HCT116 (cell line): Measurements from ENCODE around the gene TTYH2. TPM values are rescaled to one million over a fixed set of nuclear protein-coding genes. Genes with fewer than 3 reads are reported as not detected.

ENCODE experiments used
- ATAC-seq: fragments of 200-7000 bp; cut with Tn5 transposase; 2 replicates; pipeline ENCODE4 v1.9.1; 2020; ENCODE audit warnings: mild to moderate bottlenecking, moderate library complexity
- BruUV-seq: library from RNA; stranded (reverse); fragments of 400-500 nt; replicated peaks from 2 replicates; lab custom pipeline; 2021; lab: Mats Ljungman, UMichigan
- CTCF ChIA-PET: fragments of 300-600 bp; sonication (Branson Sonifier 250); formaldehyde crosslinking; loops from one replicate; lab custom pipeline; 2021; ENCODE audit warnings: antibody characterized with exemption; lab: Charles Lee
- POLR2A ChIA-PET: fragments of 300-600, 350-600 bp; sonication (Branson Sonifier 250); formaldehyde crosslinking; loops from one replicate; lab custom pipeline; 2021; ENCODE audit warnings: antibody characterized with exemption; lab: Charles Lee
- RAD21 ChIA-PET, 2 experiments: fragments of 300-600 bp; sonication (Branson Sonifier 250); formaldehyde crosslinking; loops; one replicate each; lab custom pipeline; 2023; ENCODE audit warnings: low total read pairs in 2 of 2; ENCODE audit not compliant: uncharacterized antibody in 2 of 2, unreplicated experiment in 2 of 2, low non-redundant PET in 1 of 2; lab: Charles Lee
- DNase-seq: peaks from one replicate; pipeline ENCODE4 v3.0.0-alpha.2; 2010; ENCODE audit warnings: low read depth, low spot score
- H2AFZ ChIP-seq: fragments of 200-600 bp; shearing (Covaris generic), sonication (generic); 2 replicates; pipeline ENCODE4 v1.6.1; 2017; ENCODE audit warnings: low read depth, mixed run types, mixed read lengths, antibody characterized with exemption, low read length; ENCODE audit not compliant: poor library complexity, severe bottlenecking
- H3K27ac ChIP-seq: 2 replicates; pipeline ENCODE4 v1.5.1; 2012; ENCODE audit warnings: low read depth, low read length
- H3K27me3 ChIP-seq: fragments of 200-600 bp; sonication (generic); 2 replicates; pipeline ENCODE4 v1.6.1; 2016; ENCODE audit warnings: mixed run types, low read length, mixed read lengths; ENCODE audit not compliant: insufficient read depth
- H3K36me3 ChIP-seq, 2 experiments: fragments of 200-500 bp in 1 of 2; fragments of 200-600 bp in 1 of 2; sonication (Bioruptor generic) in 1 of 2; sonication (generic) in 1 of 2; 2 replicates each; pipeline versions ENCODE4 v1.5.1 to v1.6.1; 2014 to 2016; ENCODE audit warnings: low read length in 2 of 2, inconsistent platforms in 1 of 2, mixed read lengths in 1 of 2, mixed run types in 1 of 2; ENCODE audit not compliant: insufficient read depth in 2 of 2, control insufficient read depth in 1 of 2
- H3K4me1 ChIP-seq, 2 experiments: fragments of 200-600 bp in 1 of 2; sonication (generic) in 1 of 2; 2 replicates each; pipeline versions ENCODE4 v1.5.1 to v1.6.1; 2012 to 2017; ENCODE audit warnings: low read length in 2 of 2, inconsistent platforms in 1 of 2, mild to moderate bottlenecking in 1 of 2, mixed read lengths in 1 of 2, mixed run types in 1 of 2, moderate library complexity in 1 of 2; ENCODE audit not compliant: insufficient read depth in 2 of 2, control insufficient read depth in 1 of 2
- H3K4me2 ChIP-seq: fragments of 200-600 bp; sonication (generic); 2 replicates; pipeline ENCODE4 v1.6.1; 2017; ENCODE audit warnings: mixed run types, low read length, mixed read lengths
- H3K4me3 ChIP-seq, 2 experiments: fragments of 200-600 bp in 1 of 2; sonication (generic) in 1 of 2; replicated peaks in 1 of 2; 2 replicates each; pipeline ENCODE4 v1.5.1; 2011 to 2016; ENCODE audit warnings: low read length in 2 of 2, control low read depth in 1 of 2, low read depth in 1 of 2, mild to moderate bottlenecking in 1 of 2, mixed read lengths in 1 of 2, mixed run types in 1 of 2
- H3K79me2 ChIP-seq: fragments of 200-600 bp; sonication (generic); 2 replicates; pipeline ENCODE4 v1.6.1; 2017; ENCODE audit warnings: mild to moderate bottlenecking, mixed run types, low read length, moderate library complexity, mixed read lengths; ENCODE audit not compliant: insufficient read depth
- H3K9ac ChIP-seq: fragments of 200-600 bp; sonication (generic); 2 replicates; pipeline ENCODE4 v1.6.1; 2016; ENCODE audit warnings: low read length, mixed read lengths
- H3K9me2 ChIP-seq: fragments of 200-600 bp; sonication (generic), shearing (Covaris generic); 2 replicates; pipeline ENCODE4 v1.6.1; 2017; ENCODE audit warnings: mixed run types, mild to moderate bottlenecking, moderate library complexity; ENCODE audit not compliant: insufficient read depth
- H3K9me3 ChIP-seq, 2 experiments: fragments of 200-500 bp in 1 of 2; fragments of 200-600 bp in 1 of 2; sonication (Bioruptor generic) in 1 of 2; sonication (generic) in 1 of 2; 2 replicates each; pipeline ENCODE4 v1.6.1; 2014 to 2017; ENCODE audit warnings: low read length in 2 of 2, mixed read lengths in 2 of 2, inconsistent platforms in 1 of 2, low read depth in 1 of 2, mild to moderate bottlenecking in 1 of 2, mixed run types in 1 of 2, moderate library complexity in 1 of 2; ENCODE audit not compliant: control insufficient read depth in 1 of 2, insufficient read depth in 1 of 2
- H4K20me1 ChIP-seq: fragments of 200-600 bp; sonication (generic), shearing (Covaris generic); 2 replicates; pipeline ENCODE4 v1.6.1; 2017; ENCODE audit warnings: mixed run types, mild to moderate bottlenecking, moderate library complexity; ENCODE audit not compliant: insufficient read depth
- ATF3 ChIP-seq: IDR thresholded peaks from 2 replicates; pipeline ENCODE4 v1.6.1; 2012
- CBX3 ChIP-seq: IDR thresholded peaks from 2 replicates; pipeline ENCODE4 v1.6.1; 2012; ENCODE audit warnings: low read depth
- EGR1 ChIP-seq: IDR thresholded peaks from 2 replicates; pipeline ENCODE4 v1.6.1; 2012; ENCODE audit warnings: low read depth
- ELF1 ChIP-seq: IDR thresholded peaks from 2 replicates; pipeline ENCODE4 v1.6.1; 2012; ENCODE audit warnings: low read depth, borderline replicate concordance
- FOSL1 ChIP-seq: IDR thresholded peaks from 2 replicates; pipeline ENCODE4 v1.6.1; 2012; ENCODE audit warnings: low read depth
- POLR2AphosphoS5 ChIP-seq: IDR thresholded peaks from 2 replicates; pipeline ENCODE4 v1.6.1; 2011; ENCODE audit warnings: mild to moderate bottlenecking, low read depth, low read length, moderate library complexity
- RAD21 ChIP-seq: IDR thresholded peaks from 2 replicates; pipeline ENCODE4 v1.6.1; 2012; ENCODE audit warnings: low read depth, mild to moderate bottlenecking
- REST ChIP-seq: IDR thresholded peaks from 2 replicates; pipeline ENCODE4 v1.6.1; 2012; ENCODE audit warnings: low read depth
- SIN3A ChIP-seq: IDR thresholded peaks from 2 replicates; pipeline ENCODE4 v1.6.1; 2012; ENCODE audit warnings: low read depth
- SP1 ChIP-seq: IDR thresholded peaks from 2 replicates; pipeline ENCODE4 v1.6.1; 2012; ENCODE audit warnings: low read depth
- SRF ChIP-seq: IDR thresholded peaks from 2 replicates; pipeline ENCODE4 v1.6.1; 2012; ENCODE audit warnings: low read depth
- ZFX ChIP-seq: fragments of 450-650 bp; IDR thresholded peaks from 2 replicates; pipeline ENCODE4 v1.6.1; 2017
- ZNF274 ChIP-seq: fragments of 200-500 bp; sonication (Bioruptor generic); IDR thresholded peaks from 2 replicates; pipeline ENCODE4 v1.6.1; 2014; ENCODE audit warnings: mild to moderate bottlenecking, low read depth, low read length, inconsistent platforms
- intact Hi-C: fragments of 100-400 bp; cut with micrococcal nuclease; formaldehyde crosslinking; loops from 2 replicates; pipeline ENCODE4 v1.10.0; 2022
- total RNA-seq: library from RNA; stranded (reverse); gene quantifications from one replicate; pipeline ENCODE4 v1.2.1, GENCODE V29; 2021; ENCODE audit not compliant: unreplicated experiment
- TF ChIP-seq, protein P1 (sequence below): IDR thresholded peaks from 2 replicates; pipeline ENCODE4 v1.6.1; 2012
- TF ChIP-seq, protein P2 (sequence below), 3 experiments: fragments of 200-600 bp in 1 of 3; sonication (generic) in 1 of 3; IDR thresholded peaks in 2 of 3; conservative IDR thresholded peaks in 1 of 3; 2 replicates each; pipeline ENCODE4 v1.5.1; 2012 to 2017; ENCODE audit warnings: low read depth in 2 of 3, low read length in 2 of 3, antibody characterized with exemption in 1 of 3, borderline replicate concordance in 1 of 3, control low read depth in 1 of 3, mild to moderate bottlenecking in 1 of 3, mixed read lengths in 1 of 3, mixed run types in 1 of 3, moderate library complexity in 1 of 3; ENCODE audit not compliant: insufficient read depth in 1 of 3

The TTYH2 gene
- total RNA-seq, 1 experiment from 2014 or later = 10.8 TPM

GRCh38 chr17:74249590-74250270 is 36.4 kb downstream of the TTYH2 start:
- CTCF ChIA-PET = no interaction called here
- TF ChIP-seq SRF (no peak), ZNF274 (no peak), EGR1 (no peak), SIN3A (no peak), ELF1 (no peak), ZFX (no peak), ATF3 (no peak), CBX3 (no peak), RAD21 (no peak), REST (no peak), POLR2AphosphoS5 (no peak), SP1 (no peak), FOSL1 (no peak)
- TF ChIP-seq, protein P1, sequence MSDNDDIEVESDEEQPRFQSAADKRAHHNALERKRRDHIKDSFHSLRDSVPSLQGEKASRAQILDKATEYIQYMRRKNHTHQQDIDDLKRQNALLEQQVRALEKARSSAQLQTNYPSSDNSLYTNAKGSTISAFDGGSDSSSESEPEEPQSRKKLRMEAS = no peak
- TF ChIP-seq, protein P2, sequence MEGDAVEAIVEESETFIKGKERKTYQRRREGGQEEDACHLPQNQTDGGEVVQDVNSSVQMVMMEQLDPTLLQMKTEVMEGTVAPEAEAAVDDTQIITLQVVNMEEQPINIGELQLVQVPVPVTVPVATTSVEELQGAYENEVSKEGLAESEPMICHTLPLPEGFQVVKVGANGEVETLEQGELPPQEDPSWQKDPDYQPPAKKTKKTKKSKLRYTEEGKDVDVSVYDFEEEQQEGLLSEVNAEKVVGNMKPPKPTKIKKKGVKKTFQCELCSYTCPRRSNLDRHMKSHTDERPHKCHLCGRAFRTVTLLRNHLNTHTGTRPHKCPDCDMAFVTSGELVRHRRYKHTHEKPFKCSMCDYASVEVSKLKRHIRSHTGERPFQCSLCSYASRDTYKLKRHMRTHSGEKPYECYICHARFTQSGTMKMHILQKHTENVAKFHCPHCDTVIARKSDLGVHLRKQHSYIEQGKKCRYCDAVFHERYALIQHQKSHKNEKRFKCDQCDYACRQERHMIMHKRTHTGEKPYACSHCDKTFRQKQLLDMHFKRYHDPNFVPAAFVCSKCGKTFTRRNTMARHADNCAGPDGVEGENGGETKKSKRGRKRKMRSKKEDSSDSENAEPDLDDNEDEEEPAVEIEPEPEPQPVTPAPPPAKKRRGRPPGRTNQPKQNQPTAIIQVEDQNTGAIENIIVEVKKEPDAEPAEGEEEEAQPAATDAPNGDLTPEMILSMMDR (IDR thresholded peaks at IDR 0.05 in 2 of 3, conservative IDR thresholded peaks at IDR 0.05 in 1 of 3; ENCODE audit: borderline replicate concordance in 1 of 3, insufficient read depth in 1 of 3, low read depth in 2 of 3, low read length in 2 of 3) = no peak
- TF ChIP-seq, all 23 proteins: peak for 0
- ATAC-seq = no peak
- no peaks in the 10 kb centered on the region for H3K9me2 ChIP-seq
- ChIA-PET POLR2A (no interaction called here), RAD21 (no interaction called here)
- BruUV-seq = no TSS peak
- no peaks in the 10 kb centered on the region; a peak in 2 of 4 replicates for H3K36me3 ChIP-seq
- H3K27me3 ChIP-seq = no peaks in the 10 kb centered on the region
- intact Hi-C loops = no loop called here
- no peaks in the 10 kb centered on the region for H3K9me3 ChIP-seq
- no peak overlapping the region for H3K27ac ChIP-seq
- no peak overlapping the region for H3K4me2 ChIP-seq
- H3K9ac ChIP-seq = no peak overlapping the region
- no peak overlapping the region for H2AFZ ChIP-seq
- no peaks in the 10 kb centered on the region for H4K20me1 ChIP-seq
- no peak overlapping the region for H3K4me3 ChIP-seq
- H3K4me1 ChIP-seq = no peaks in the 10 kb centered on the region
- no peaks in the 10 kb centered on the region for H3K79me2 ChIP-seq
- DNase-seq = no peak
